GM21619 (cell line): ENCODE results near the gene PSKH1.

Source experiments
- ATAC-seq: cut with Tn5 transposase; IDR thresholded peaks from one replicate; pipeline ENCODE4 v1.9.1; 2021; ENCODE audit not compliant: unreplicated experiment

PSKH1 gene

DNA sequence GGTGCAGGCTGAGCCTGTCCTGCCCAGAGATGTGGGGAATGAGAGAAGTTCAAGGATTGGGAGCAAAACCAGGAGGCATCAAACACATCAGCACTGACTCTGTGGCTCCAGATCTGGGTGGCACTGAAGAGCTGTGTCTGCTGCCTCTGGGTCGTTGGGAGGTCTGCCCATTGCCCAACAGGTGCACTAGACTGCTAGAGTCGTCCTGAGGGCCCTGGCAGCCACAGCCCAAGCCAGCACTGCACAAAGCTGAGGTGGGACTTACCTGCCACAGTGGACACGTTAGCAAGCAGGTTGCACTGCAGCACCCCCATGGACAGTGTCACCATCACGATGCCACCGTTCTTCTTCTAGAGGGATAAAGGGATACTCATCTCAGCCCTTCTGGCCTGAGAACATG, 84.0 kb downstream of the PSKH1 start:
- no peak for ATAC-seq

DNA sequence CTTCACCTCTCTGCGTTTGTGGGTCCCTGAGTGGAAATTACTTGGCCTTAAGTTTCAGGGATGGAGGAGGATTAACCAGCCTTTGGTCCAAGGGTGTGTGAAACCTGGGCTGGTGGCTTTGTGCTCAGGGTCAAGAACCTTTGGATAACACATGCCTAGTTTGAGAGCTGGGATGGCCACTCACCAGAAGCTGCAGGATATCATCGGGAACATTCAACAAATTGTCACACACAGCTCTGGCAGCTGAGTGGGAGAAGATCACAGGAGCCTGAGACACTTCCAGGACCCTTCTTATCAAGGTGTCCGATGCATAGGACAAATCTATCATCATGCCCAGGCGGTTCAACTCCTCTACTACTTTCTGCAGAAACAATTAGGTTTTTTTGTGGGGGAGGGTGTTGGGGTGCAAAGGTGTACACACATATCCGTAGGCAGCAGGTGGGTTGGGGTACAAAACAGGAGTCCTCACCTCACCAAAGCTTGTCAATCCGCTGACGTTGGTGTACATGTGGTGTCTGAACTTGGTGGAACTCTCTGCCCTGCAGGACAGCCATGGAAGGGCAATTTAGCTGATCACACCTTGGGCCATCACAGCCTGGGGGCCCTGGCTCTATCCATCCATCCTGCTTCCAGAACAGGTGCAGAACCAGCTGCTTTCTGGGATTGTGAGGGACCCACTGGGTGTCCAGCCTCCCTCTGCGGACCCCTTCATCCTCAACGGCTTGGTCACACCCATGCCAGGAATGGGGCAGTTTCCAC, 84.6 kb downstream of the PSKH1 start:
- no peak for ATAC-seq
